ENCODE measurements around the gene SYNE4. TPM values are rescaled to one million over a fixed set of nuclear protein-coding genes. Genes with fewer than 3 reads are reported as not detected.

Gene SYNE4
- total RNA-seq, 1 donor: under 0.01 TPM

DNA sequence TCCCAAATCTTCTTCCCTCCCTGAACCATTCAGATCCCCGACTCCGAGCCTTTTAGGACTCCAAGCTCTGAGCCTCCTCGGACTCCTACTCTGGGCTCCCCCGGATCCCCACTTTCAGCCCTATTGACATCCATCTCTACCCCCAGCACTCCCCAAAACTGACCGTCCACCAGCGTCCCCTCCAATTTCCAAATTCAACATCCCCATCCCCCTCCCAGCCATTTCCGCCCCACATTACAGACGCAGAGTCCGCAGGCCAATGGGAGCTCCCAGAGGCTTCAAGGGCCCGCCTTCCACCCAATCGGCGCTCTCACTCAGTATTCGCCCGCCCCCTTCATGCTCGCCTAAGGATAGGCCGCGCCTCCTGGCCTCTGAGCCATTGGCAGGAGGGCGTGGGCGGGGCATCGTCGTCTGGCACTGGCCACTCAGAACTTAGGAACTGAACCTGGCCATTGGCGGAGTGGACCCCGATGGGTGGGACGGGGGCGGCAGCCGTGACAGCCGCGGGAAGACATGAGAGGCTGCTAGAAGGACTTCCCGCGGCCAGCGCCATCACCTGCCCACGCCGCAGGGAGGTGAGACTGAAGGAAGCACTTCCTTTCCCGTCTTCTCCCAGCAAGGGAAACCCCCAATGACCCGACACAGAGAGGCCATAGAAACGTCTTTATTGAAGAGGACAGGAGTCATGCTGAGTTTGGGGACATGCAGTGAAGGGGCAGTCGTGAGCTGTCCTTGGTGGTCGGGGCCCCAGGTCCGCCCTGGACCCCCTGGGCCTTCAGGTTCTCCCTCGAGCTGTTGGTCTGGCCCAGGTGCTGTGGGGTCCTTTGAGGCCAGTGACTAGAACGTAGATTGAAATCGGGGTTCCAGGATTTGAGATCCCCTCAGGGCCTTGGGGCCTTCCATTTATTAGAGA, 5.7 kb upstream of the SYNE4 start, which contains the start of gene ALKBH6:
TSS of gene ALKBH6 (minus strand) at position 202 of the 913 bp plus-strand sequence. CDS start 816 bp downstream, outside the sequence.
- H3K4me1 ChIP-seq (ENCODE audit: insufficient read depth, low read length): peaks cover 16% of the 10 kb centered on the region
- peak; percentile 100 for DNase-seq (ENCODE audit: insufficient read length, low spot score, missing footprints)
- H3K4me2 ChIP-seq (ENCODE audit: insufficient read depth, low read length): peak within 1 kb of the TSS; percentile 95
- H3K9me3 ChIP-seq (ENCODE audit: low read depth, low read length): no peaks in the 10 kb centered on the region
- H3K27ac ChIP-seq (ENCODE audit: low read depth, low read length): peak within 1 kb of the TSS; percentile 90
- H3K4me3 ChIP-seq (ENCODE audit: insufficient read depth, low read length): peak within 1 kb of the TSS; percentile 97
- peak within 1 kb of the TSS; percentile 93 for H2AFZ ChIP-seq (ENCODE audit: low read length)
- H3K79me2 ChIP-seq (ENCODE audit: insufficient read depth, low read length): peaks cover 14% of the 10 kb centered on the region
- no peaks in the 10 kb centered on the region for H4K20me1 ChIP-seq (ENCODE audit: insufficient read depth, low read length)
- peaks cover 35% of the 10 kb centered on the region for H3K36me3 ChIP-seq (ENCODE audit: insufficient read depth, low read length)
- TF ChIP-seq, protein P1, sequence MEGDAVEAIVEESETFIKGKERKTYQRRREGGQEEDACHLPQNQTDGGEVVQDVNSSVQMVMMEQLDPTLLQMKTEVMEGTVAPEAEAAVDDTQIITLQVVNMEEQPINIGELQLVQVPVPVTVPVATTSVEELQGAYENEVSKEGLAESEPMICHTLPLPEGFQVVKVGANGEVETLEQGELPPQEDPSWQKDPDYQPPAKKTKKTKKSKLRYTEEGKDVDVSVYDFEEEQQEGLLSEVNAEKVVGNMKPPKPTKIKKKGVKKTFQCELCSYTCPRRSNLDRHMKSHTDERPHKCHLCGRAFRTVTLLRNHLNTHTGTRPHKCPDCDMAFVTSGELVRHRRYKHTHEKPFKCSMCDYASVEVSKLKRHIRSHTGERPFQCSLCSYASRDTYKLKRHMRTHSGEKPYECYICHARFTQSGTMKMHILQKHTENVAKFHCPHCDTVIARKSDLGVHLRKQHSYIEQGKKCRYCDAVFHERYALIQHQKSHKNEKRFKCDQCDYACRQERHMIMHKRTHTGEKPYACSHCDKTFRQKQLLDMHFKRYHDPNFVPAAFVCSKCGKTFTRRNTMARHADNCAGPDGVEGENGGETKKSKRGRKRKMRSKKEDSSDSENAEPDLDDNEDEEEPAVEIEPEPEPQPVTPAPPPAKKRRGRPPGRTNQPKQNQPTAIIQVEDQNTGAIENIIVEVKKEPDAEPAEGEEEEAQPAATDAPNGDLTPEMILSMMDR (IDR thresholded peaks at IDR 0.05; ENCODE audit: extremely low read depth, low read depth, low read length): no peak
- H3K27me3 ChIP-seq (ENCODE audit: insufficient read depth, low read length): no peaks in the 10 kb centered on the region

DNA sequence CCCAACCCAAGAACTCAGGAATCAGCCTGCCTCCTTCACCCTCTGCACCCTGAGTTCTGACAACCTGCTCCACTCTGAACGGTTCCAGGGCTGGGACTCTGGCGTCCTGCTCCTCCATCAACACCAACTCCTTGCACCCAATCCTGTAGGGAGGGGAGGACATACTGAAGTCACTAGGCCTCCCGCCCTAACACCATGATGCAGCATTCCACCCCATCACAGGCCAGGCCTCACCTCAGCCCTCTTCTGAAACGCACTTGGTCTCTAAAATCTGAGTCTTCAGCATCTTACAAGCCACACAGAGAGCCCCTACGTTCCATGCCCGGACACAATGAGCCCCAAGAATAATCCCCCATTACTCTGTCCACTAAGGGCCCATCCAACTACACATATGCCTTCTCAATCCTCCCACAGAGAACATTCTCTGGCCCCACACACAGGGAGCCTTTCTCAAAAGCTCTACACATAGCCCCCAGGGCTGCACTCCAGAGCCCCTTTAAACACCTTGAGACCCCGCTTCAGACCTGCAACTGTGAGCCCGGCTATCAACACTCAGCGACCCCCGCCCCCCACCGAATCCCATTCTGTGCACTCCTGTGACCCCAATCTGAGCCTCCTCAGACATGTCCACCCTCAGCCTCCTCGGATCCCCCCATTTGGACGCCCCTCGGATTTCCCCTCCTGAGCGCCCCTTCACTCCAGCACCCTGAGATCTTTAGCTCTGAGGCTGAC, 4.8 kb upstream of the SYNE4 start:
- H3K27ac ChIP-seq (ENCODE audit: low read depth, low read length): peak overlapping the region; percentile 90
- H3K79me2 ChIP-seq (ENCODE audit: insufficient read depth, low read length): peaks cover 14% of the 10 kb centered on the region
- TF ChIP-seq, protein P1 (IDR thresholded peaks at IDR 0.05; ENCODE audit: extremely low read depth, low read depth, low read length): no peak
- peak overlapping the region; percentile 95 for H3K4me2 ChIP-seq (ENCODE audit: insufficient read depth, low read length)
- H3K27me3 ChIP-seq (ENCODE audit: insufficient read depth, low read length): no peaks in the 10 kb centered on the region
- peaks cover 22% of the 10 kb centered on the region for H3K4me1 ChIP-seq (ENCODE audit: insufficient read depth, low read length)
- peak overlapping the region; percentile 93 for H2AFZ ChIP-seq (ENCODE audit: low read length)
- peaks cover 27% of the 10 kb centered on the region for H3K36me3 ChIP-seq (ENCODE audit: insufficient read depth, low read length)
- peak; percentile 91 for DNase-seq (ENCODE audit: insufficient read length, low spot score, missing footprints)
- H3K4me3 ChIP-seq (ENCODE audit: insufficient read depth, low read length): peak overlapping the region; percentile 97
- H4K20me1 ChIP-seq (ENCODE audit: insufficient read depth, low read length): no peaks in the 10 kb centered on the region
- H3K9me3 ChIP-seq (ENCODE audit: low read depth, low read length): no peaks in the 10 kb centered on the region

DNA sequence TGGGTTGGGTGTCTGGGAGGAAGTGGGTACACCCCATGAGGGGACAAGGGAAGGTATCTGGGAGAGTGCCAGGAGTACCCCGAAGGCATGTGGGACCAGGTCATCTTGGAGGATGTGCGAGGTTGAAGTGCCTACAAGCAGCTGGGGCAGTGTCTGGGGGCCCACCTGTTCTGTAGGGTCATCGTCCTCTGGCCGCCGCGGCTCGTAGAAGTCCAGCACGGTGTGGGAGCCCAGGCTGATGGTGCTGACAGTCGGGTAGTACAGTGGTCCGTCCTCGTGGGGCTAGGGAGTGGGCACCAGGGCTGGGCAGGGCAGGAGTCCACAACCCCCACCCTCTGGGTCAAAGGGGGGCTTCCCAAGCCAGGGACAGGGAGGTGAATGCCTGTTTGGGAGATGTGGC, 1.8 kb upstream of the SYNE4 start:
- Histone ChIP-seq H3K79me2 (ENCODE audit: insufficient read depth, low read length) (peaks cover 14% of the 10 kb centered on the region), H2AFZ (ENCODE audit: low read length) (no peak overlapping the region), H3K4me2 (ENCODE audit: insufficient read depth, low read length) (no peak overlapping the region), H3K4me3 (ENCODE audit: insufficient read depth, low read length) (no peak overlapping the region), H3K36me3 (ENCODE audit: insufficient read depth, low read length) (peaks cover under 1% of the 10 kb centered on the region), H4K20me1 (ENCODE audit: insufficient read depth, low read length) (no peaks in the 10 kb centered on the region), H3K27me3 (ENCODE audit: insufficient read depth, low read length) (no peaks in the 10 kb centered on the region), H3K27ac (ENCODE audit: low read depth, low read length) (no peak overlapping the region), H3K4me1 (ENCODE audit: insufficient read depth, low read length) (peaks cover 22% of the 10 kb centered on the region), H3K9me3 (ENCODE audit: low read depth, low read length) (no peaks in the 10 kb centered on the region)
- no peak for DNase-seq (ENCODE audit: insufficient read length, low spot score, missing footprints)
- TF ChIP-seq, protein P1 (IDR thresholded peaks at IDR 0.05; ENCODE audit: extremely low read depth, low read depth, low read length): no peak
